Smooth muscle cell of the coronary artery (primary cell): ENCODE results near the gene PARVA. TPM values are rescaled to one million over a fixed set of nuclear protein-coding genes. Genes with fewer than 3 reads are reported as not detected.

Experiments
- total RNA-seq: library from RNA; depleted of rRNA; stranded (reverse); fragments of >200 nt; gene quantifications from 2 replicates; pipeline ENCODE4 v1.2.3, GENCODE V29; 2014; ENCODE audit warnings: low replicate concordance

PARVA gene, protein sequence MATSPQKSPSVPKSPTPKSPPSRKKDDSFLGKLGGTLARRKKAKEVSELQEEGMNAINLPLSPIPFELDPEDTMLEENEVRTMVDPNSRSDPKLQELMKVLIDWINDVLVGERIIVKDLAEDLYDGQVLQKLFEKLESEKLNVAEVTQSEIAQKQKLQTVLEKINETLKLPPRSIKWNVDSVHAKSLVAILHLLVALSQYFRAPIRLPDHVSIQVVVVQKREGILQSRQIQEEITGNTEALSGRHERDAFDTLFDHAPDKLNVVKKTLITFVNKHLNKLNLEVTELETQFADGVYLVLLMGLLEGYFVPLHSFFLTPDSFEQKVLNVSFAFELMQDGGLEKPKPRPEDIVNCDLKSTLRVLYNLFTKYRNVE
- 24.9 and 25.6 TPM in 2 replicates for total RNA-seq

DNA sequence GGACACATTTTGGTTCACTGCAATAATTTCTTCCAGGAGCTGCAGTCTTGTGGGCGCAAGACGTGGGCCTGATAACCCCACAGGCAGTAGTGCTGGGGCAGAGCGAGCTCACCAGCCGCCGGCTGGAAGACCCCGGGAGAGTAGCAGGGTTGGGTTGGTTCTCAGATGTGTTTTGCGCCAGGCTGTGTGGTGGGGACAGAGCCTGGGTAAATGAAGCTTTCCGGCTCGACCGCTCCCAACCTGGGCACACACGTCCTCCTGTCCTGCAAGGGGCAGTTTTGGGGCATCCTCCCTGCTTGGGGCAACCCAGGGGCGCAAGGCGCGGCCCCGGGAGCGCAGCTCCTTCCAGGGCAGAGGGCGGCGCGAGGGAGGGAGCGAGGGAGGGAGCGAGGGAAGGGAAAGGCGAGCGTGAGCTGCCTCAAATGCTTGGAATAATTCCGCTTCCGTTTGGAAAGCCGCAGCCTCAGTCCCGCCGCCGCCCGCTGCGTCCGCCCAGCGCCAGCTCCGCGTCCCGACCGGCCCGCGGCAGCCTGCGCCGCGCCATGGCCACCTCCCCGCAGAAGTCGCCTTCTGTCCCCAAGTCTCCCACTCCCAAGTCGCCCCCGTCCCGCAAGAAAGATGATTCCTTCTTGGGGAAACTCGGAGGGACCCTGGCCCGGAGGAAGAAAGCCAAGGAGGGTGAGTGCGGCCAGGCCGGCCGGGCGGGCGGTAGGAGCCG, at the start of gene PARVA:
TSS of gene PARVA (plus strand) at position 466 of the 718 bp plus-strand sequence. CDS start at position 543, 77 bp downstream.

